ENCODE data around the gene AP1B1. TPM values are rescaled to one million over a fixed set of nuclear protein-coding genes. Genes with fewer than 3 reads are reported as not detected.

Gene AP1B1
- total and polyA plus RNA-seq, 2 donors (not counting 1 experiment from before 2014, with no cell fraction given): 139 to 174 TPM

- H3K4me3 Mint-ChIP-seq: no peak overlapping the region
- H3K27ac Mint-ChIP-seq: no peak overlapping the region
These were observed 51.4 kb downstream of the AP1B1 start for GRCh38 chr22:29336751-29337490.

More at GRCh38 chr22:29336751-29337490, 51.4 kb downstream of the AP1B1 start:
- no peak for TF ChIP-seq CTCF (IDR thresholded peaks at IDR 0.05)
- TF ChIP-seq EZH2 (IDR thresholded peaks at IDR 0.05; ENCODE audit: borderline replicate concordance, insufficient read depth, low read depth, low read length, poor library complexity, severe bottlenecking): no peak
- no peaks in the 10 kb centered on the region for H3K4me1 ChIP-seq (ENCODE audit: control insufficient read depth in 2 of 2, insufficient read depth in 2 of 2, low read length in 2 of 2)
- no peaks in the 10 kb centered on the region for H3K4me1 Mint-ChIP-seq
- H3K27me3 Mint-ChIP-seq: no peaks in the 10 kb centered on the region
- DNase-seq (no peak), ATAC-seq (ENCODE audit: low read depth) (no peak)
- H4K20me1 ChIP-seq (ENCODE audit: control insufficient read depth, insufficient read depth, low read length, poor library complexity, severe bottlenecking): peaks cover 80% of the 10 kb centered on the region
- H3K4me3 ChIP-seq (ENCODE audit: control extremely low read depth in 1 of 5, extremely low read depth in 1 of 5, insufficient read depth in 1 of 5, low read depth in 2 of 5, low read length in 4 of 5): no peak overlapping the region
- CTCF ChIA-PET: interaction anchor here (0.8 to 1.0 kb wide), 2 partner anchors 15 to 26 kb away, joined by 3 read pairs; no protein-coding TSS in a partner anchor
- H2AFZ ChIP-seq (ENCODE audit: insufficient read depth, low read depth, low read length, poor library complexity, severe bottlenecking): no peak overlapping the region
- no peak overlapping the region for H3K27ac ChIP-seq (ENCODE audit: low read length in 2 of 2)
- intact Hi-C loops (cut with micrococcal nuclease): no loop called here
- H3K4me2 ChIP-seq (replicated peaks; ENCODE audit: low read depth, low read length, poor library complexity, severe bottlenecking): no peak overlapping the region
- no peaks in the 10 kb centered on the region for H3K27me3 ChIP-seq (replicated peaks in 1 of 4; ENCODE audit: control extremely low read depth in 1 of 4, control insufficient read depth in 3 of 4, insufficient read depth in 4 of 4, low read length in 3 of 4)
- H3K79me2 ChIP-seq (ENCODE audit: control insufficient read depth, insufficient read depth, low read length): peaks cover 17% of the 10 kb centered on the region
- no peaks in the 10 kb centered on the region for H3K9me3 ChIP-seq (ENCODE audit: control extremely low read depth in 1 of 3, control insufficient read depth in 2 of 3, insufficient read depth in 1 of 3, low read length in 2 of 3)
- WGBS (ENCODE audit: insufficient coverage): 96% methylated on average over 8 of the region's 14 CpGs
- H3K9me3 Mint-ChIP-seq (ENCODE audit: insufficient read depth): no peaks in the 10 kb centered on the region
- H3K9ac ChIP-seq (ENCODE audit: low read length): no peak overlapping the region
- peaks cover 2 to 93% of the 10 kb centered on the region in 2 experiments for H3K36me3 ChIP-seq (replicated peaks in 1 of 2; ENCODE audit: control extremely low read depth in 1 of 2, control insufficient read depth in 1 of 2, extremely low read depth in 1 of 2, insufficient read depth in 2 of 2, low read length in 1 of 2)
- POLR2A ChIA-PET: no interaction called here

All from B cell (primary cell).